K562 (cell line): ENCODE measurements around the gene TIMM44. TPM values are rescaled to one million over a fixed set of nuclear protein-coding genes. Genes with fewer than 3 reads are reported as not detected.

Experiments used
- ATAC-seq: fragments of 200-7000 bp; cut with Tn5 transposase; 3 replicates; pipeline ENCODE4 v1.9.1; 2020; ENCODE audit warnings: moderate library complexity
- BruUV-seq: library from RNA; stranded (reverse); fragments of 400-500 nt; replicated peaks from 2 replicates; lab custom pipeline; 2021; lab: Mats Ljungman, UMichigan
- CTCF ChIA-PET: fragments of 300-600 bp; formaldehyde crosslinking; extraction: SDS; loops from one replicate; lab custom pipeline; 2021; ENCODE audit warnings: low intra/inter-chr PET ratio; lab: Yijun Ruan, JAX
- POLR2A ChIA-PET: fragments of 300-600, 350-650 bp; sonication (Branson Sonifier 250); formaldehyde crosslinking; extraction: SDS; loops from one replicate; lab custom pipeline; 2021; ENCODE audit warnings: antibody characterized with exemption, inconsistent platforms; lab: Yijun Ruan, JAX
- DNase-seq, 4 experiments: peaks; one replicate each; pipeline versions ENCODE4 v3.0.0 to v3.0.0-alpha.2; 2011 to 2018; ENCODE audit warnings: low spot score in 3 of 4, mixed read lengths in 3 of 4; ENCODE audit errors: extremely low read depth in 1 of 4
- FAIRE-seq: peaks from 2 replicates; lab custom pipeline; 2011; peaks lifted over from hg19 to GRCh38; lab: Jason Lieb, UNC
- H2AFZ ChIP-seq: 2 replicates; pipeline ENCODE4 v1.6.0; 2011; ENCODE audit warnings: low read depth, low read length, control low read depth, inconsistent platforms
- H3K27ac ChIP-seq: fragments of 200-600 bp; 3 replicates; pipeline ENCODE4 v1.8.0; 2011; ENCODE audit warnings: low read depth, mild to moderate bottlenecking, control low read depth, inconsistent platforms, low read length, moderate library complexity, mixed read lengths; ENCODE audit errors: extremely low read depth
- H3K27me3 ChIP-seq, 2 experiments: fragments of 300-600 bp in 1 of 2; 2 replicates in 1 of 2; 3 replicates in 1 of 2; pipeline versions ENCODE4 v1.6.0 to v1.8.0; 2011; ENCODE audit warnings: inconsistent platforms in 2 of 2, low read length in 2 of 2, mild to moderate bottlenecking in 1 of 2, mixed read lengths in 1 of 2, moderate library complexity in 1 of 2; ENCODE audit not compliant: control insufficient read depth in 2 of 2, insufficient read depth in 2 of 2
- H3K36me3 ChIP-seq: fragments of 300-600 bp; 3 replicates; pipeline ENCODE4 v1.8.0; 2011; ENCODE audit warnings: mild to moderate bottlenecking, low read length, inconsistent platforms; ENCODE audit not compliant: control insufficient read depth, insufficient read depth
- H3K4me1 ChIP-seq, 2 experiments: fragments of 200-600 bp in 1 of 2; replicated peaks in 1 of 2; 2 replicates in 1 of 2; 3 replicates in 1 of 2; pipeline versions ENCODE4 v1.5.1 to v1.8.0; 2011; ENCODE audit warnings: inconsistent platforms in 2 of 2, low read length in 2 of 2, mild to moderate bottlenecking in 1 of 2, mixed read lengths in 1 of 2, moderate library complexity in 1 of 2; ENCODE audit not compliant: control insufficient read depth in 2 of 2, insufficient read depth in 2 of 2
- H3K4me2 ChIP-seq: 2 replicates; pipeline ENCODE4 v1.6.1; 2011; ENCODE audit warnings: low read length, control low read depth, inconsistent platforms, mixed read lengths; ENCODE audit not compliant: insufficient read depth
- H3K4me3 ChIP-seq: fragments of 200-600 bp; sonication (generic), shearing (Covaris generic); 2 replicates; pipeline ENCODE4 v1.5.1; 2016; ENCODE audit warnings: control low read depth, inconsistent platforms
- H3K79me2 ChIP-seq: fragments of 200-600 bp; 3 replicates; pipeline ENCODE4 v1.8.0; 2011; ENCODE audit warnings: low read length, inconsistent platforms; ENCODE audit not compliant: control insufficient read depth, insufficient read depth
- H3K9ac ChIP-seq, 2 experiments: 2 replicates each; pipeline versions ENCODE4 v1.6.0 to v1.6.1; 2011; ENCODE audit warnings: low read depth in 2 of 2, low read length in 2 of 2, control low read depth in 1 of 2, inconsistent platforms in 1 of 2, mild to moderate bottlenecking in 1 of 2, mixed read lengths in 1 of 2; ENCODE audit not compliant: insufficient read depth in 1 of 2
- H3K9me1 ChIP-seq: one replicate; pipeline ENCODE4 v1.6.0; 2011; ENCODE audit warnings: inconsistent platforms, mild to moderate bottlenecking, low read length, moderate library complexity; ENCODE audit not compliant: control insufficient read depth, insufficient read depth
- H3K9me3 ChIP-seq: replicated peaks from 2 replicates; pipeline ENCODE4 v1.5.1; 2011; ENCODE audit warnings: low read depth, low read length, inconsistent platforms; ENCODE audit not compliant: control insufficient read depth, insufficient read depth
- H4K20me1 ChIP-seq: replicated peaks from 2 replicates; pipeline ENCODE4 v1.6.1; 2011; ENCODE audit warnings: low read length, inconsistent platforms, mixed read lengths; ENCODE audit not compliant: control insufficient read depth, insufficient read depth
- CBX1 ChIP-seq: sonication (generic); IDR thresholded peaks from 2 replicates; pipeline ENCODE4 v1.6.1; 2016; ENCODE audit warnings: antibody characterized with exemption, low read depth, mild to moderate bottlenecking
- ERF ChIP-seq: fragments of 450-650 bp; formaldehyde crosslinking; IDR thresholded peaks from 2 replicates; pipeline ENCODE4 v1.4.0; 2020; ENCODE audit warnings: mild to moderate bottlenecking, mixed read lengths
- HNRNPH1 ChIP-seq: fragments of 200-400 bp; formaldehyde crosslinking; optimal IDR thresholded peaks from 2 replicates; pipeline ENCODE3; 2017; ENCODE audit warnings: low read depth, mild to moderate bottlenecking, low read length, moderate library complexity
- NBN ChIP-seq: fragments of 450-650 bp; IDR thresholded peaks from 2 replicates; pipeline ENCODE4 v1.6.1; 2016; ENCODE audit warnings: low read depth, mild to moderate bottlenecking
- RAD21 ChIP-seq, 2 experiments: fragments of 250-450 bp in 1 of 2; fragments of 450-650 bp in 1 of 2; sonication (Bioruptor Pico) in 1 of 2; formaldehyde crosslinking in 1 of 2; IDR thresholded peaks in 1 of 2; conservative IDR thresholded peaks in 1 of 2; 2 replicates each; pipeline versions ENCODE4 v1.4.0 to v1.8.0; 2020 to 2022; ENCODE audit warnings: mild to moderate bottlenecking in 2 of 2, moderate library complexity in 1 of 2
- RBBP5 ChIP-seq: fragments of 200-600 bp; sonication (generic); IDR thresholded peaks from 2 replicates; pipeline ENCODE4 v1.6.1; 2012; ENCODE audit warnings: borderline replicate concordance, mild to moderate bottlenecking, low read length, control low read depth, inconsistent platforms; ENCODE audit not compliant: insufficient read depth, poor library complexity, severe bottlenecking
- SMAD2 ChIP-seq: fragments of 150-350 bp; IDR thresholded peaks from 2 replicates; pipeline ENCODE4 v1.6.1; 2014; ENCODE audit warnings: low read depth, mild to moderate bottlenecking, low read length
- SMARCE1 ChIP-seq: fragments of 450-650 bp; IDR thresholded peaks from 2 replicates; pipeline ENCODE4 v1.7.1; 2016; ENCODE audit warnings: mild to moderate bottlenecking
- SMC3 ChIP-seq: conservative IDR thresholded peaks from 2 replicates; pipeline ENCODE4 v1.6.1; 2011; ENCODE audit warnings: low read depth, low read length, improper control_type of control experiment; ENCODE audit not compliant: insufficient read depth
- TAF7 ChIP-seq: fragments of 450-650 bp; IDR thresholded peaks from 2 replicates; pipeline ENCODE4 v1.6.1; 2016; ENCODE audit warnings: missing genetic modification characterization, missing compliant biosample characterization
- ZNF140 ChIP-seq: fragments of 250-450 bp; sonication (Bioruptor Pico); IDR thresholded peaks from 2 replicates; pipeline ENCODE4 v1.8.0; 2021; ENCODE audit warnings: moderate library complexity, mild to moderate bottlenecking, inconsistent platforms
- ZNF311 ChIP-seq: fragments of 250-450 bp; sonication (Bioruptor Pico); IDR thresholded peaks from 2 replicates; pipeline ENCODE4 v1.4.0; 2020; ENCODE audit warnings: mild to moderate bottlenecking, moderate library complexity
- ZNF354B ChIP-seq: fragments of 250-450 bp; sonication (Bioruptor Pico); IDR thresholded peaks from 2 replicates; pipeline ENCODE4 v1.4.0; 2020
- ZNF384 ChIP-seq: IDR thresholded peaks from 2 replicates; pipeline ENCODE4 v1.6.1; 2012; ENCODE audit warnings: low read depth, low read length, improper control_type of control experiment
- ZNF551 ChIP-seq: fragments of 250-450 bp; sonication (Bioruptor Pico); IDR thresholded peaks from 2 replicates; pipeline ENCODE4 v1.5.0; 2021; ENCODE audit warnings: mild to moderate bottlenecking, moderate library complexity
- WGBS: fragments of 100-300 bp; shearing (Covaris generic); methylation state at CpG from one replicate; pipeline ENCODE4 v1.1.6; 2016; ENCODE audit warnings: low coverage, mixed read lengths; ENCODE audit not compliant: insufficient coverage; ENCODE audit errors: missing lambda C conversion rate; 5-methylcytosine and 5-hydroxymethylcytosine counted together
- in situ Hi-C: fragments of 300-500 bp; cut with MboI; formaldehyde crosslinking; loops from 4 replicates; pipeline ENCODE4 v1.15.0; 2018; ENCODE audit warnings: inconsistent platforms, mixed read lengths
- intact Hi-C: fragments of 100-400 bp; cut with micrococcal nuclease; formaldehyde crosslinking; loops from 2 replicates; pipeline ENCODE4 v1.14.2; 2022
- polyA plus RNA-seq, 8 experiments: library from polyadenylated mRNA; depleted of rRNA in 4 of 8; stranded (reverse) in 5 of 8; unstranded in 3 of 8; fragments of >200 nt; fragmentation: Nextera tagmentation in 2 of 8; fragmentation: Illumina TruSeq in 1 of 8; extraction: Ambion mirVana in 2 of 8; extraction: Trizol in 1 of 8; gene quantifications; 2 replicates each; pipeline versions ENCODE4 v1.2.1 to v1.2.3, GENCODE V29; 2011 to 2014; ENCODE audit warnings: inconsistent platforms in 1 of 8, missing spikeins in 1 of 8
- total RNA-seq, 7 experiments: library from RNA; depleted of rRNA in 6 of 7; stranded (reverse); fragments of >200 nt in 6 of 7; fragmentation: Illumina TruSeq in 2 of 7; extraction: Trizol in 2 of 7; gene quantifications; 2 replicates each; pipeline versions ENCODE4 v1.2.1 to v1.2.3, GENCODE V29; 2011 to 2021; ENCODE audit warnings: low replicate concordance in 1 of 7
- TF ChIP-seq, protein P1 (sequence below): sonication (generic); formaldehyde crosslinking; IDR thresholded peaks from 2 replicates; pipeline ENCODE4 v1.8.1; 2022; ENCODE audit warnings: missing genetic modification reagents
- TF ChIP-seq, protein P2 (sequence below): fragments of 250-450 bp; sonication (Bioruptor Pico); IDR thresholded peaks from 2 replicates; pipeline ENCODE4 v1.4.0; 2020; ENCODE audit warnings: mild to moderate bottlenecking, moderate library complexity

Gene TIMM44
- total and polyA plus RNA-seq, 9 of the 15 experiments (the other 6 are each of a cell fraction or from before 2014, with no cell fraction given): 10.3 to 231 (median 89.3) TPM

DNA sequence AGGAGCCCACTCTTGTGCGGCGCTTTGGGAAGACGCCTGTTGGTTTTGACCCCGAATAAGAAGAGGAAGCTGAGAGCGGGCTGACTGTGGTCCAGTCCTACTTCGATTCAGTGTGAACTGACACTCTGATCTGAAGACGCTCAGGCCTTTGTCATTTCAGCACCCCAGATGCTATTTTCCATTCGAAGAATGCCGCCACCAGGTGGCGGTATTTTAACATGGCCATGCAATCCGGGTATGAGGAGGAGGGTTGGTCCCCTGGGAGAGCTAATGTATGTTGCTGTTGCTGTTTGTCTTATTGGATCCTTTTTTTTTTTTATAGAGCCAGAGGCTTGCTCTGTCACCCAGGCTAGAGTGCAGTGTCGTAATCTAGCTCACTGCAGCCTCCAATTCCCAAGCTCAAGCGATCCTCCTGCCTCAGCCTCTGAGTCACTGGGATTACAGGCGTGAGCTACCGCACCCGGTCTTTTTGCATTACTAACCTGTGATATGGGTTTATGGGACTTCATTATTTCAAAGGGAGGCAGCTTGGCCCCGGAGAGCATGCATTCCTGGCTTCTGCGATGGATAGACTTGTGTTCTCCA, 803 bp upstream of the TIMM44 start:
- H3K27me3 ChIP-seq: no peaks in the 10 kb centered on the region
- peak overlapping the region; percentile 79 for H2AFZ ChIP-seq
- FAIRE-seq (peak; percentile 91), DNase-seq (peak; percentile 71 to 94 (median 78)), ATAC-seq (peak; percentile 74)
- BruUV-seq: TSS peak; percentile 92
- H3K79me2 ChIP-seq: peaks cover 52% of the 10 kb centered on the region
- peaks cover 11 to 28% of the 10 kb centered on the region in 2 experiments; a peak in 4 of 5 replicates for H3K4me1 ChIP-seq
- H3K9me3 ChIP-seq: no peaks in the 10 kb centered on the region
- peak overlapping the region; percentile 72 to 93 for H3K9ac ChIP-seq
- 8% methylated on average over 18 of the region's 18 CpGs for whole genome bisulfite sequencing
- in situ Hi-C loops: no loop called here
- intact Hi-C loops: loop anchor here (1.0 to 10.0 kb wide), 3 partner anchors 121 to 309 kb away; no protein-coding TSS in a partner anchor
- POLR2A ChIA-PET: interaction anchor here (0.5 to 2.7 kb wide), 26 partner anchors 9 to 396 kb away, joined by 3 to 27 read pairs (median 4); partner anchors contain the start of genes CTXN1, NDUFA7, RPS28 and SNAPC2
- CTCF ChIA-PET: interaction anchor here (0.9 to 2.3 kb wide), 6 partner anchors 27 to 308 kb away, joined by 4 to 16 read pairs (median 5); no protein-coding TSS in a partner anchor
- H3K9me1 ChIP-seq: peaks cover 4% of the 10 kb centered on the region
- peaks cover 31% of the 10 kb centered on the region for H3K36me3 ChIP-seq
- H4K20me1 ChIP-seq: no peaks in the 10 kb centered on the region
- peak overlapping the region; percentile 64 for H3K4me3 ChIP-seq
- peak overlapping the region; percentile 75 for H3K27ac ChIP-seq
- H3K4me2 ChIP-seq: peak overlapping the region; percentile 92
- no peak for TF ChIP-seq RBBP5
- TF ChIP-seq, protein P1, sequence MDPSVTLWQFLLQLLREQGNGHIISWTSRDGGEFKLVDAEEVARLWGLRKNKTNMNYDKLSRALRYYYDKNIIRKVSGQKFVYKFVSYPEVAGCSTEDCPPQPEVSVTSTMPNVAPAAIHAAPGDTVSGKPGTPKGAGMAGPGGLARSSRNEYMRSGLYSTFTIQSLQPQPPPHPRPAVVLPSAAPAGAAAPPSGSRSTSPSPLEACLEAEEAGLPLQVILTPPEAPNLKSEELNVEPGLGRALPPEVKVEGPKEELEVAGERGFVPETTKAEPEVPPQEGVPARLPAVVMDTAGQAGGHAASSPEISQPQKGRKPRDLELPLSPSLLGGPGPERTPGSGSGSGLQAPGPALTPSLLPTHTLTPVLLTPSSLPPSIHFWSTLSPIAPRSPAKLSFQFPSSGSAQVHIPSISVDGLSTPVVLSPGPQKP (CRISPR knock-in tag): no peak
- peak; percentile 83 for TF ChIP-seq SMC3
- TF ChIP-seq SMARCE1: peak; percentile 43; the same call in 1 of the 2 replicates
- TF ChIP-seq ZNF140 (CRISPR knock-in tag): no peak
- TF ChIP-seq TAF7 (tag): 0 out of 2 replicates have a peak, but pooled peaks have one; percentile 5
- 0 out of 2 replicates have a peak, but pooled peaks have one; percentile 51 for TF ChIP-seq NBN
- TF ChIP-seq SMAD2: no peak
- TF ChIP-seq ERF: no peak
- no peak for TF ChIP-seq HNRNPH1
- peak; percentile 79 for TF ChIP-seq ZNF384
- TF ChIP-seq RAD21 (CRISPR knock-in tag; conservative IDR thresholded peaks at IDR 0.05 in 1 of 2, IDR thresholded peaks at IDR 0.05 in 1 of 2): peak; percentile 70 to 81
- TF ChIP-seq, protein P2, sequence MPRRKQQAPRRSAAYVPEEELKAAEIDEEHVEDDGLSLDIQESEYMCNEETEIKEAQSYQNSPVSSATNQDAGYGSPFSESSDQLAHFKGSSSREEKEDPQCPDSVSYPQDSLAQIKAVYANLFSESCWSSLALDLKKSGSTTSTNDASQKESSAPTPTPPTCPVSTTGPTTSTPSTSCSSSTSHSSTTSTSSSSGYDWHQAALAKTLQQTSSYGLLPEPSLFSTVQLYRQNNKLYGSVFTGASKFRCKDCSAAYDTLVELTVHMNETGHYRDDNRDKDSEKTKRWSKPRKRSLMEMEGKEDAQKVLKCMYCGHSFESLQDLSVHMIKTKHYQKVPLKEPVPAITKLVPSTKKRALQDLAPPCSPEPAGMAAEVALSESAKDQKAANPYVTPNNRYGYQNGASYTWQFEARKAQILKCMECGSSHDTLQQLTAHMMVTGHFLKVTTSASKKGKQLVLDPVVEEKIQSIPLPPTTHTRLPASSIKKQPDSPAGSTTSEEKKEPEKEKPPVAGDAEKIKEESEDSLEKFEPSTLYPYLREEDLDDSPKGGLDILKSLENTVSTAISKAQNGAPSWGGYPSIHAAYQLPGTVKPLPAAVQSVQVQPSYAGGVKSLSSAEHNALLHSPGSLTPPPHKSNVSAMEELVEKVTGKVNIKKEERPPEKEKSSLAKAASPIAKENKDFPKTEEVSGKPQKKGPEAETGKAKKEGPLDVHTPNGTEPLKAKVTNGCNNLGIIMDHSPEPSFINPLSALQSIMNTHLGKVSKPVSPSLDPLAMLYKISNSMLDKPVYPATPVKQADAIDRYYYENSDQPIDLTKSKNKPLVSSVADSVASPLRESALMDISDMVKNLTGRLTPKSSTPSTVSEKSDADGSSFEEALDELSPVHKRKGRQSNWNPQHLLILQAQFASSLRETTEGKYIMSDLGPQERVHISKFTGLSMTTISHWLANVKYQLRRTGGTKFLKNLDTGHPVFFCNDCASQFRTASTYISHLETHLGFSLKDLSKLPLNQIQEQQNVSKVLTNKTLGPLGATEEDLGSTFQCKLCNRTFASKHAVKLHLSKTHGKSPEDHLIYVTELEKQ (CRISPR knock-in tag): no peak
- no peak for TF ChIP-seq ZNF311 (CRISPR knock-in tag)
- TF ChIP-seq ZNF551 (CRISPR knock-in tag): no peak
- peak; percentile 41; the same call in 1 of the 2 replicates for TF ChIP-seq ZNF354B
- TF ChIP-seq CBX1: no peak
